Heart left ventricle (tissue), 16 donors: Measurements from ENCODE around the gene HYAL2. TPM values are rescaled to one million over a fixed set of nuclear protein-coding genes. Genes with fewer than 3 reads are reported as not detected.

ENCODE experiments used
- ATAC-seq, 4 donors: fragments of 200-7000 bp; cut with Tn5 transposase; one replicate each; pipeline ENCODE4 v1.9.1; 2020 to 2022; ENCODE audit warnings: moderate library complexity in 4 of 4, mild to moderate bottlenecking in 3 of 4, moderate number of reproducible peaks in 1 of 4
- DNase-seq, 5 donors: peaks; one replicate each; pipeline ENCODE4 v3.0.0-alpha.2; 2020
- H3K27ac ChIP-seq, 12 donors: fragments of 200-600 bp; sonication (generic) in 4 of 12; one replicate each; pipeline versions ENCODE4 v1.5.0 to v1.8.0; 2016 to 2022; ENCODE audit warnings: mild to moderate bottlenecking in 2 of 12
- H3K27me3 ChIP-seq, 9 donors: fragments of 200-600 bp; sonication (generic) in 2 of 9; one replicate each; pipeline versions ENCODE4 v1.5.1 to v1.8.0; 2016 to 2022; ENCODE audit warnings: mild to moderate bottlenecking in 3 of 9
- H3K36me3 ChIP-seq, 9 donors: fragments of 200-600 bp; sonication (generic) in 2 of 9; one replicate each; pipeline versions ENCODE4 v1.5.0 to v1.8.0; 2018 to 2022; ENCODE audit warnings: mild to moderate bottlenecking in 2 of 9
- H3K4me1 ChIP-seq, 12 donors: fragments of 200-600 bp; sonication (generic) in 4 of 12; one replicate each; pipeline versions ENCODE4 v1.5.0 to v1.8.0; 2016 to 2022; ENCODE audit warnings: mild to moderate bottlenecking in 3 of 12
- H3K4me3 ChIP-seq, 12 donors: fragments of 200-600 bp; sonication (generic) in 4 of 12; one replicate each; pipeline versions ENCODE4 v1.5.0 to v1.8.0; 2017 to 2022; ENCODE audit warnings: mild to moderate bottlenecking in 9 of 12, moderate library complexity in 4 of 12
- H3K9me3 ChIP-seq, 12 donors: fragments of 200-600 bp; sonication (generic) in 4 of 12; one replicate each; pipeline versions ENCODE4 v1.5.0 to v1.8.0; 2016 to 2022; ENCODE audit warnings: mild to moderate bottlenecking in 1 of 12
- POLR2A ChIP-seq, 2 donors: fragments of 450-650 bp; IDR thresholded peaks; one replicate each; pipeline ENCODE4 v1.6.1; 2017; ENCODE audit warnings: antibody characterized with exemption in 2 of 2, mild to moderate bottlenecking in 2 of 2, moderate library complexity in 2 of 2
- WGBS, 4 donors: extraction: QIAGEN DNeasy Blood & Tissue Kit in 2 of 4; methylation state at CpG; one replicate each; pipeline versions ENCODE4 v1.1.5 to v1.1.7; 2013 to 2018; 5-methylcytosine and 5-hydroxymethylcytosine counted together
- intact Hi-C, 10 donors: fragments of 100-400 bp; cut with DNase I; formaldehyde crosslinking; loops; one replicate each; pipeline versions ENCODE4 v1.11.1 to v1.14.2; 2022
- polyA plus RNA-seq, 2 donors: library from polyadenylated mRNA; stranded (reverse); fragments of 200-250 nt; gene quantifications; one replicate each; pipeline ENCODE4 v1.2.3, GENCODE V29; 2013
- total RNA-seq, 9 donors: library from RNA; depleted of rRNA in 2 of 9; stranded (reverse); fragments of >200 nt in 2 of 9; fragmentation: NEBNext Ultra II Directional in 3 of 9; extraction: Animal tissue kit (Norgen Biotek cat#: 25700) in 3 of 9; gene quantifications; one replicate each; pipeline versions ENCODE4 v1.1.0 to v1.2.4, GENCODE V29; 2016 to 2023
- TF ChIP-seq, protein P1 (sequence below), 12 donors: fragments of 200-600 bp; sonication (generic) in 4 of 12; IDR thresholded peaks; one replicate each; pipeline versions ENCODE4 v1.5.0 to v1.8.0; 2018 to 2022; ENCODE audit warnings: antibody characterized with exemption in 12 of 12, mild to moderate bottlenecking in 5 of 12
- donor health status: ischemic (EF 13 %, LVEDD 7.1; RV severe dilation, severe dysfunction).
- donor health status: healthy with polysubstance abuse.
- donor health status: DM: no; HTN: yes; CAD: no.
- donor health status: DM: no; HTN: no; CAD: no.
- donor health status: ischemic (EF 25% LVEDD 6.9; RV normal size, moderate dysfunction).
- donor health status: ischemic (EF 25% LVEDD 5.7; RV mildly dilated, moderate dysfunction).
- donor health status: healthy.
- donor health status: DM: yes; HTN: yes; CAD: no.
- donor health status: ischemic (EF 35%, LVEDD 5.7; RV mildly dilated, moderate dysfunction).
- donor health status: nonischemic (EF 11% LVEDD 7.7; RV severe dilation, severe dysfunction).
- donor health status: DM: yes; HTN: yes; CAD: no.
- donor health status: PGD.
- donor health status: ischemic (EF 29% LVEDD 5.4; RV normal size, mild dysfunction).
- donor health status: nonischemic (EF 23%, LVEDD 6.1; RV moderate dilation, normal function).

HYAL2 gene
- total and polyA plus RNA-seq, 11 donors = 24.0 to 234 (median 52.2) TPM

DNA sequence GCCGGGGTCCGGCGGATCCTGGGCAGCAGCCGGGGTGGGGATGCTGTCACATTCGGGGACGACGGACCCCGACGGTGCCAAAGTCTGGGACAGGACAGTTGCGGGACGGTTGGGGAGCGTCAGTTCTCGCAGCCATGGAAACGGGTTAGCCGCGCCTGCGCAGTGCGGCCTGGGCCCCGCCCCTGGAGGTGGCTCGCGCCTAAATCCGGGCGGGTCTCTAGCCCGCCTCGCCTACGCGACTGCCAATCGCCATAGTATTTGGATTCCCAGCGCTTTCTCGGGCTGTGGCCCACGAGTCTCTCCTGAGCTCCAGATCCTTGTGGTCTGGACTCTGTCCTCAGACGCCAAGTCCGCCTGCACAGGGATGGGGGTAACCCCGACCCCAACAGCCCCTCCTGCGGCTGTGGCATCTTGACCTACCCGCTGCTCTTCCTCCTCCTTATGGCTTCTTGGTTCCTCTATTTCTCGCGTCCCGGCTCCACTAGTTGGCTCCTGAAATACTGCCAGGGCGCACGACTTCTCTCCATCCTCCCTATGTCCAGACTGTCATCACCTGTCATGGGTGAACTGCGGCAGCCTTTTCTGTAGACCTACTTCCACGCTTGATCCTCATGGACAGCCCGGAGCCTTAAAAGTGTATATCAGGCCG, 23.2 kb upstream of the HYAL2 start, which contains the start of gene ZMYND10:
Gene ZMYND10, minus strand, starts transcription at position 147 of the 649 bp plus-strand sequence. CDS start 153 bp downstream, outside the sequence.
- no peak for TF ChIP-seq POLR2A (IDR thresholded peaks at IDR 0.05)
- TF ChIP-seq, protein P1, sequence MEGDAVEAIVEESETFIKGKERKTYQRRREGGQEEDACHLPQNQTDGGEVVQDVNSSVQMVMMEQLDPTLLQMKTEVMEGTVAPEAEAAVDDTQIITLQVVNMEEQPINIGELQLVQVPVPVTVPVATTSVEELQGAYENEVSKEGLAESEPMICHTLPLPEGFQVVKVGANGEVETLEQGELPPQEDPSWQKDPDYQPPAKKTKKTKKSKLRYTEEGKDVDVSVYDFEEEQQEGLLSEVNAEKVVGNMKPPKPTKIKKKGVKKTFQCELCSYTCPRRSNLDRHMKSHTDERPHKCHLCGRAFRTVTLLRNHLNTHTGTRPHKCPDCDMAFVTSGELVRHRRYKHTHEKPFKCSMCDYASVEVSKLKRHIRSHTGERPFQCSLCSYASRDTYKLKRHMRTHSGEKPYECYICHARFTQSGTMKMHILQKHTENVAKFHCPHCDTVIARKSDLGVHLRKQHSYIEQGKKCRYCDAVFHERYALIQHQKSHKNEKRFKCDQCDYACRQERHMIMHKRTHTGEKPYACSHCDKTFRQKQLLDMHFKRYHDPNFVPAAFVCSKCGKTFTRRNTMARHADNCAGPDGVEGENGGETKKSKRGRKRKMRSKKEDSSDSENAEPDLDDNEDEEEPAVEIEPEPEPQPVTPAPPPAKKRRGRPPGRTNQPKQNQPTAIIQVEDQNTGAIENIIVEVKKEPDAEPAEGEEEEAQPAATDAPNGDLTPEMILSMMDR (IDR thresholded peaks at IDR 0.05) = no peak
- intact Hi-C loops = loop anchor here in 7 of 10 donors (2.0 to 10.0 kb wide), 4 partner anchors 87 to 1039 kb away; partner anchors contain the start of genes CISH (in 2 of the 7) and MANF (in 1 of the 7)
- Histone ChIP-seq H3K27me3 (no peaks in the 10 kb centered on the region), H3K4me3 (peak within 1 kb of the TSS in 10 of 12 donors; percentile 4 to 57 (median 47)), H3K4me1 (peaks cover 2 to 53% (median 34%) of the 10 kb centered on the region in 12 donors), H3K27ac (no peak within 1 kb of the TSS), H3K9me3 (no peaks in the 10 kb centered on the region), H3K36me3 (peaks cover 0 to 17% (median 9%) of the 10 kb centered on the region in 9 donors)
- 8 to 19% (median 14%) methylated on average over 25 to 45 of the region's 45 CpGs for WGBS, 4 donors
- peak; percentile 70 to 89 (median 78) for DNase-seq
- ATAC-seq = peak in 3 of 4 donors; percentile 21 to 40 (median 29)

GRCh38 chr3:50345008-50345407, 22.5 kb upstream of the HYAL2 start:
- Histone ChIP-seq H3K36me3 (peaks cover 0 to 17% (median 9%) of the 10 kb centered on the region in 9 donors), H3K4me1 (peaks cover 7 to 55% (median 35%) of the 10 kb centered on the region in 12 donors), H3K4me3 (peak overlapping the region in 9 of 12 donors; percentile 37 to 57 (median 48)), H3K9me3 (no peaks in the 10 kb centered on the region), H3K27me3 (peaks cover 0 to 4% (median 0%) of the 10 kb centered on the region in 9 donors), H3K27ac (no peak overlapping the region)
- DNase-seq = peak in 1 of 5 donors; percentile 58
- no peak for ATAC-seq
- intact Hi-C loops = loop anchor here in 3 of 10 donors (5.0 to 10.0 kb wide), 3 partner anchors 87 to 1040 kb away; partner anchors contain the start of genes CISH (in 2 of the 3) and MANF (in 1 of the 3)
- no peak for TF ChIP-seq POLR2A (IDR thresholded peaks at IDR 0.05)
- TF ChIP-seq, protein P1 (IDR thresholded peaks at IDR 0.05) = no peak
- WGBS, 4 donors = 71 to 82% (median 79%) methylated on average over 6 to 8 of the region's 8 CpGs

GRCh38 chr3:50342813-50343633, 20.5 kb upstream of the HYAL2 start:
- peaks cover 4 to 60% (median 43%) of the 10 kb centered on the region in 12 donors for H3K4me1 ChIP-seq
- no peak for ATAC-seq
- intact Hi-C loops = loop anchor here in 1 of 10 donors (10.0 kb wide), 1 partner anchor 1042 kb away; the partner anchor contains the start of gene MANF
- TF ChIP-seq POLR2A (IDR thresholded peaks at IDR 0.05) = no peak
- TF ChIP-seq, protein P1 (IDR thresholded peaks at IDR 0.05) = no peak
- WGBS, 4 donors = 88% methylated on average over 13 of the region's 13 CpGs
- H3K27ac ChIP-seq = no peak overlapping the region
- DNase-seq = no peak
- H3K9me3 ChIP-seq = no peaks in the 10 kb centered on the region
- H3K27me3 ChIP-seq = peaks cover 0 to 4% (median 0%) of the 10 kb centered on the region in 9 donors
- no peak overlapping the region for H3K4me3 ChIP-seq
- H3K36me3 ChIP-seq = peaks cover 0 to 4% (median under 1%) of the 10 kb centered on the region in 9 donors
